GM06990 (cell line): ENCODE data around the gene CD99L2.

Experiments
- DNase-seq: peaks from one replicate; pipeline ENCODE4 v3.0.0-alpha.2; 2011; ENCODE audit not compliant: insufficient read length; ENCODE audit errors: extremely low read depth
- H3K27me3 ChIP-seq: replicated peaks from 2 replicates; pipeline ENCODE4 v1.6.0; 2011; ENCODE audit warnings: low read length; ENCODE audit not compliant: control insufficient read depth, insufficient read depth
- H3K36me3 ChIP-seq: 2 replicates; pipeline ENCODE4 v1.5.1; 2011; ENCODE audit warnings: low read length; ENCODE audit not compliant: control insufficient read depth, insufficient read depth
- H3K4me3 ChIP-seq: replicated peaks from 2 replicates; pipeline ENCODE4 v1.5.1; 2011; ENCODE audit warnings: low read depth, mild to moderate bottlenecking, control low read depth, low read length
- CTCF ChIP-seq: IDR thresholded peaks from 2 replicates; pipeline ENCODE4 v1.5.1; 2011; ENCODE audit warnings: low read length, control low read depth, mild to moderate bottlenecking, inconsistent platforms; ENCODE audit not compliant: insufficient read depth, poor library complexity, severe bottlenecking

The CD99L2 gene

DNA sequence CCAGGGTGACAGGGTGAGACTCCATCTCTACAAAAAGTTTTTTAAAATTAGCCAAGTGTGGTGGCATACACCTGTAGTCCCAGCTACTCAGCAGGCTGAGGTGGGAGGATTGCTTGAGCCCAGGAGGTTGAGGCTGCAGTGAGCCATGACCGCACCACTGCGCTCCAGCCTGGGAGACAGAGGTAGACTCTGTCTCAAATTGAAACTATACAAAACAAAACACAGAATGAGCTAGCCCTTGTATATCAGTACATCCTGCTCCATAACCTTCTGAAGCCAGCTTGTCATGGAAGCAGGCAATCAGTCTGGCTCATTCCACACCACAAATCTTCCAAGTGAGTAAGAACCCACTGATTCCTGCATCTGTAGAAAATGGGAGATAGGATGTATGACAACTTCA, 49.0 kb downstream of the CD99L2 start:
- Histone ChIP-seq H3K4me3 (no peak overlapping the region), H3K36me3 (no peaks in the 10 kb centered on the region), H3K27me3 (no peaks in the 10 kb centered on the region)
- TF ChIP-seq CTCF, result no peak
- DNase-seq, result no peak

DNA sequence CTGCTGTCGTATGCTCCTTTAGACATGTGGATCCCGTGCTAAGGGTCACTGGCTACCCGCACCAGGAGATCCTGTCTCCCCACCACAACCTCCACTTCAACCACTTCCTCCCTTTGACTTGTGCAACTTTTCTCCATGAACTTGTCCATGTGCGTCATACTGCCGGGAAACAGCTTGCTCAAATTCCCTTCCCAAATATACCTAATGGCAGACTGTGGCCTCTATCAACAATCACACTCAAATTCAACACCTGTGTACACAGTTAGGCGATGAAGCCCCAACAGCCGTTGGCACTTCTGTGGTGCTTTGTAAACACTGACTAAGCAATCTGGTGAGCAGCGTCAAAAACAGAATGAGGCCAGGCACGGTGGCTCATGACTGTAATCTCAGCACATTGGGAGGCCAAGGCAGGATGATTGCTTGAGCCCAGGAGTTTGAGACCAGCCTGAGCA, 49.5 kb downstream of the CD99L2 start:
- Histone ChIP-seq H3K27me3 (no peaks in the 10 kb centered on the region), H3K36me3 (no peaks in the 10 kb centered on the region), H3K4me3 (no peak overlapping the region)
- DNase-seq, result no peak
- no peak for TF ChIP-seq CTCF

GRCh38 chrX:150847088-150847487, 51.4 kb downstream of the CD99L2 start:
- Histone ChIP-seq H3K27me3 (no peaks in the 10 kb centered on the region), H3K4me3 (no peak overlapping the region), H3K36me3 (no peaks in the 10 kb centered on the region)
- no peak for TF ChIP-seq CTCF
- DNase-seq, result no peak

DNA sequence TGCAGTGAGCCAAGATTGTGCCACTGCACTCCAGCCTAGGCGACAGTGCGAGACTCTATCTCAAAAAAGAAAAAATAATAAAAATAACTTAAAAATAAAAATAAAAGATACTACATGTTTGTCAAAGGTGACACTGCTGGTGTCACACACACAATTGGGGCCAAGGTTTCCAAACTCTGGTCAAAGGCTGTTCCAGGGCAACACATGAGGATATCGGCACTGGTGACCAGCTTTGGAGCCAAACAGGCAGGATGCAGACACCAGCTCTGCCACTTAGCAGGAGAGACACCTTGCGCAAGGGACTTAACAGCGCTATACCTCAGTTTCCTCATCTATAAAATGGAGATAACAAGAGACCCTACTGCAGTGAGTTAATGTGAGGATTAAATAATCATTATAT, 52.3 kb downstream of the CD99L2 start:
- H3K27me3 ChIP-seq, result no peaks in the 10 kb centered on the region
- DNase-seq, result no peak
- no peak for TF ChIP-seq CTCF
- H3K36me3 ChIP-seq, result no peaks in the 10 kb centered on the region
- H3K4me3 ChIP-seq, result no peak overlapping the region

GRCh38 chrX:150845091-150845490, 53.4 kb downstream of the CD99L2 start:
- TF ChIP-seq CTCF, result no peak
- Histone ChIP-seq H3K36me3 (no peaks in the 10 kb centered on the region), H3K4me3 (no peak overlapping the region), H3K27me3 (no peaks in the 10 kb centered on the region)
- no peak for DNase-seq

GRCh38 chrX:150844016-150844415, 54.5 kb downstream of the CD99L2 start:
- Histone ChIP-seq H3K4me3 (no peak overlapping the region), H3K27me3 (no peaks in the 10 kb centered on the region), H3K36me3 (no peaks in the 10 kb centered on the region)
- no peak for TF ChIP-seq CTCF
- DNase-seq, result no peak
